GM21825 (cell line): ENCODE measurements around the gene CCNA2.

Source experiments
- ATAC-seq: cut with Tn5 transposase; IDR thresholded peaks from one replicate; pipeline ENCODE4 v1.9.1; 2021; ENCODE audit warnings: mild to moderate bottlenecking, moderate library complexity; ENCODE audit not compliant: unreplicated experiment

CCNA2 gene

DNA sequence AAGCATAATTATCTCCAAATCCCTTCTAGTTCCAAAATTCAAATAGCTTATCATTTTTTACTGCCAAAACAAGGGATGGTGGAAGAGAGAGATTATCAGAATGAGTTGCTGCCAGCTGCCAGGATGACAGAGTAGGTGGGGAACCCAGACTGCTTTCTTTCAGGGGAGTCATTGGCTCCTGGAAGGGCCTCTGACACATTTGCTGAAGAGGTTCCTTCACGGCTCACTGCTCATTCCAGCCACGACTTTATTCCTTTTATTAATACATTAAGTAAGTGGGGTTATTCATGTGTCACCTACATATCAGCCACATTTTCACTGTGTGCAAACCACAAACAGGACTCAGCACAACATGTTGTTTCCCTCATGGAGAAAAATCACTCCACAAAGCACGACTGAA is 46.1 kb downstream of the CCNA2 start:
- peak; percentile 61 for ATAC-seq

DNA sequence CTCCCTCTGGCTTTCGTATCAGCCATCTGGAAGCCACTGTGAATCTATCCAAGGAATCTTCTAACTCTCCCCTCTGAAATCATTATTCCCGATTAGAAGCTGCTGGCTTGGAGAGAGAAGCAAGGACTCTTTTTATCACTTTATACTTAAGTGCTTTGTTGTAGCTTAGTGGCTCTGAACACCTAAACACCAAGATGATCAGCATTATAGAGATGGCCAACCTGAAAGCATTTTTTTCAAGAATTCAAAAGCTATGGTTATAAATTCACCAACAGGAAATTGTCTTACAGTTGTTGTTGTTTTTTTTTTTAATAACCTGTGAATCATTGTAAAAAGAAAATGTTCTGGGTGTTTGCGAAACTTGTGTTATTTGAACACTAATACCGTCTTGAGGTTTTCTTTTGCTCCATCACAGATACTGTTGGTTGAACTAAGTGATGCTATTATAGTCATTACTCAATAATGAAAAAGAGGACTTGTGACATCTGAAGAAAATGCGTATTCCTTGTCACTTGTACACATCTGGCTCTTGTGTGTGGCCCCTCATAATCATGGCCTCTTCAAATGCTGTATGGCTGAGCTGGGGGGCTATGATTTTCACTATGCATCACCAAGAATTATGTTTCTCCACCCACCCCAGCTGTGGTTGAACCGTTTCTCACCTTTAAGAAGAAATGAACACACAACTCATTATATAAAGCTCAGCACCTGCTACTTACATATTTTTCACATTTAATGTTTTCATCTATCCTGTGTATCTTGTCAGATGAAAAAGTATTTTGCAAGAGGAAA is 46.9 kb downstream of the CCNA2 start:
- no peak for ATAC-seq

DNA sequence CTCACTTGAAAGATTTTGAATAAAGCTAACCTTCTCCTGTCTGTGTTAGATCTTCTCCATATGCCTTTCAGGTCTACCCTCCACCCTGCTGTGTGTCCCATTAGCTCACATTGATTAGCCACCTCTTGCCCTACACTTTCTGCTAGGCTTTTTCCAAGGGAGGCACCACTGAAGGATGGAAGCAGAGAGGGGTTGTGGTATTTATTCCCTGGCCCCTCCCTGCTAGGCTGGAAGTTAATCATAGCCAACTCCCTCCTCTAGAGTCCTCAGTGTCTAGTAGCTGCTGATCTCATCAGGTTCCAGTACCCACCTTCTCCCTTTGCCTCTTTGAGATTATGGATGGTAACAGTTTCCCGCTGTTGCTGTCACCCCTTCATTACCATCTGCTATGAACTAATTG is 49.8 kb downstream of the CCNA2 start:
- no peak for ATAC-seq

DNA sequence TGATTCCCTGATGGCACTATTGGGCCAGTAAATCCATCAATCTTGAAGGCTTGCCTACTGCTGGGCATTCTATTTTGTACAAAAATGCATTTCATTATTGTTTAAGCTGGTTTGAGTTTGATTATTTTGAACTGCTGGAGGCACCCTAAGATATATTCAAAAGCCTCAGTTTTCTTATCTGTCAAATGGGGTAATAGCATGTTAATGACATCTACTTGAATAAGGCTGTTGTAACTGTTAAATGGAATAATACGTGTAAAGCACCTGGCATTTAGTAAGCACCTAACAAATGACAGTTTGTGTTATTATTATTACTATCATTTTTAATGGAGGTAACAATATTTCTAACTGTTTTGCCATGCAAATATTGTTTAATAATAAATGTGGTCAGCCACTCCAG is 51.8 kb downstream of the CCNA2 start:
- no peak for ATAC-seq

DNA sequence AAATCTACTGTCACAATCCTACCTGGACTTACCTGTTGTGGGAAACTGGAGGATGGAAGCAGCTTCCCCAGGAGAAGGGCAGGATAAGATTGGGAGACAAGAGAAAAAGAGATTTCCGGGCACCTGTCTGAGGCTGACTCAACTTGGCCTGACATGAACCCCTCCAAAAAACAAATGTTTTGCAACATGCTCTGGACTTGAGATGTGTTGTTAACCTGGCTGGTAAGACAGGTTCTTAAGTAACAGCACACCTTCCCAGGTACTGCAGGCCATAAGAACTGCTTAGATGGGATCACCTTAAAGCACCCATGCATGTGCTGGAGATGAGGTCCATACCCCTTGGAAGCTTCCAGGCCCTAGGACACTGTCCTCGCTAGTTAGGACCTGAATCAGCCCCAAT is 54.3 kb downstream of the CCNA2 start:
- no peak for ATAC-seq

DNA sequence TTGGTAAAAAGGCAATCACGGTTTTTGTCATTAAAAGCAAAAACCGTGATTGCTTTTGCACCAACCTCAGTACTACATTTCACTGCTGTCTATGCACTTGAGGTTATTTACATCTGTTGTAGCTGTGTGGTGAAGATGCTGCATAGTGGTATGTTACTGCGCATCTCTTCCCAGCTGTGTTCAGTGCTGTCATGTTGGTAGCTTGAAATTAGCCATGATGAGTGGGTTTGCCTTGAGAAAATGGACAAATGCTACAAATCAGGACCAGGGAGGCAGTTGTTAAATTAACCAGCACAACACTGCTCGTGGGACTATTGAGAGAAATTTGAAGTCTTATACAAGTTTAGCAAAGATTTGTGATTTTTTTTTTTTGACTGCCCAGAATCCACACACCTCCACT is 56.5 kb downstream of the CCNA2 start:
- ATAC-seq, result no peak
